Gastrocnemius medialis (tissue), 4 donors: Measurements from ENCODE around the gene PLSCR2.

ENCODE experiments used
- CTCF ChIP-seq, 5 experiments: fragments of 450-650 bp in 3 of 5; fragments of 200-600 bp in 2 of 5; sonication (generic) in 2 of 5; IDR thresholded peaks in 4 of 5; conservative IDR thresholded peaks in 1 of 5; 1 replicate in 4 of 5; 2 replicates in 1 of 5; pipeline ENCODE4 v1.5.1; 2016 to 2019; ENCODE audit warnings: antibody characterized with exemption in 5 of 5, mild to moderate bottlenecking in 3 of 5, moderate library complexity in 3 of 5
- POLR2A ChIP-seq, 2 donors: fragments of 450-650 bp; IDR thresholded peaks; one replicate each; pipeline ENCODE4 v1.6.1; 2017; ENCODE audit warnings: antibody characterized with exemption in 2 of 2, mild to moderate bottlenecking in 2 of 2, moderate library complexity in 2 of 2

- TF ChIP-seq CTCF (IDR thresholded peaks at IDR 0.05 in 4 of 5, conservative IDR thresholded peaks at IDR 0.05 in 1 of 5): no peak
- TF ChIP-seq POLR2A (IDR thresholded peaks at IDR 0.05): no peak
Observed at GRCh38 chr3:146387566-146387965, 81.8 kb downstream of the PLSCR2 start.
